ENCODE results near the gene ST3GAL6.

ST3GAL6 gene

DNA sequence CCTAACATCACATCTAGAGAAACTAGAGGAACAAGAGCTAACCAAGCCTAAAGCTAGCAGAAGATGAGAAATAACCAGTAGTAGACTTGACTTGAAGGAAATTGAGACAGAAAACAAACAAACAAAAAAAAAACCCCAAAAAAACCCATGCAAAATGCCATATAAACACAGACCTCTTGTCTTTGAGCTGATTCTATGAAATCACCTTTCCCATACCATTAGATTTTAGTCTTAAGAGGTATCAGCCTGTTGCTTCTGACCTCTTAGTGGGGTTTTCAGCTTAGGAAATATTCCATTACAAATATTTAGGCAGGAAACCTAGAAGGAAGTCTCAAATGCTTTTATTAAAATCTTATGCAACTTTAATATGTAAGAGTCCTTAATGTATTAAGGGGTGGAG lies 23.9 kb upstream of the ST3GAL6 start:
- DNase-seq, result no peak

DNA sequence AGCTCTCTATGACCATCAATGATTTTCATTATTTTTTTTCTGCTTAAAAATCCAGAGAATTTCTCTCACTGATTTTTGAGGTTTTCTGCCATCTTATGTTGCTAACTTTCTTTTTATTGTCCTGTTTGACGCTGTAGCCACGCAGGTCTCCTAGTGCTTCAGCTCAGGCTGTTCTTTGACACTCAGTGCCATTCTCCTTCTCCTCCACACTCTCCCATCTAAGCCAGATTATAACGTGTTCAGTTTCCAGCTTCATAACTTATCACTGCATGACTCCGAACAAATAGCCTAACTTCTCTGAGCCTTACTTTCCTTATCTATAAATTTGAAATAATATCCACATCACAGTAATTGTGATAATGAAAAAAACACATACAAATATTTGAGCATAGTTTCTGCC lies 22.8 kb upstream of the ST3GAL6 start:
- no peak for DNase-seq

DNA sequence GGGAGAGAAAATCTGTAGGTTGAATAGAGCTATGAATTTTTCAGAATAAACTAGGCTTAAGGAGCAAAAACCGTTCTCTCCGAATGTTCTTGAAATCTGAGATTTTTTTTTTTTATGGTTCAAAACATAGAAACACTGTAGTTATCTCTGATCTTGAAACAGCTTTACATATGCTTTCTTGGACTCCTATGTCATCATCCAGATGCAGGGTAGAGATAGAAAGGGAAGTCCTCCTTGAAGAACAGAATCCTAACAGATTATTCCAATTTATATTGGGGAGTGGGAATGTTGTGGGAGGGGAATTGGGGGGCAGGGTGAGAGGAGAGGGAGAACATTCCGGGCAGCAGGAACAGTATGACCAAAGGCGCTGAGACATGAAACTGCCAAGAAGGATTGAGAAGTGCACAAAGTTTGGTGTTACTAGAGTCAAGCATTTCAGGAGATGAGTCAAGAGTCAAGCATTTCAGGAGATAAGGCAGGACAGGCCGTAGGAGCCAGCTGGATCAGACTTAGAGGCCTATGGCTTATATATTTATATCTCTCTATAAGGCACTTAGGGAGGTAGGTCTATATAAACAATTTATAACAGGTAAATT lies 21.9 kb upstream of the ST3GAL6 start:
- DNase-seq, result no peak

DNA sequence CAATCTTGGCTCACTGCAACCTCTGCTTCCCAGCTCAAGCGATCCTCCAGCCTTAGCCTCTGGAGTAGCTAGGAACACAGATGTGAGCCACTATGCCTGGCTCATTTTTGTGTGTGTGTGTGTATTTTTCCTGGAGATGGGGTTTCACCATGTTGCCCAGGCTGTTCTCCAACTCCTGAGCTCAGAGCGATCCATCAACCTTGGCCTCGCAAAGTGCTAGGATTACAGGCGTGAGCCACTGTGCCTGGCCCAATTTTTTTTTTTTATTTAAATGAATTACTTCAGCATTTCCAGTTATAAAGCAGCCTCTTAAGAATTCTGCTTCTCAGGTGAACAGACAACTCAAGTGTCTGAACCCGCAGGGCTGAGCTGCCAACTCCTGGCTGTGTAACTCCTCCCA lies 20.1 kb upstream of the ST3GAL6 start:
- DNase-seq, result no peak

DNA sequence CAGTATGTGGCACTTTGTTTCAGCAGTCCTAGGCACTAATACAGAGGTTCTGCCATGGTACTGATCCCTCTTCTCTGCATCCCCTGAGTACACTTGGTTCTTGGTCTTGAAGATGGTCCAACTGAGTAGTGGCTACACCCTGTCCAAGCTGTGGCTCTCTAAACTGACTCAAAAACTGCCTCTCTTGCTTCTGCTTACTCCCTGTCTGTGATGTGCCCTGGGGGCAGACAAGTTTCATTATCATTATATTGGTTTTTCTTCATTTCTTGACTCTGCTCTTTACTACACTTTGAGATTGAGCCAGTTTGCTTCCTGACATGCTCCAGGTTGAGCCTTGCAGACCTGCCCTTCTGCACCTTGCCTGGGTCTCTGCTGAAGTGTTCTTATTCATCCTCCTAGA lies 18.9 kb upstream of the ST3GAL6 start:
- no peak for DNase-seq

DNA sequence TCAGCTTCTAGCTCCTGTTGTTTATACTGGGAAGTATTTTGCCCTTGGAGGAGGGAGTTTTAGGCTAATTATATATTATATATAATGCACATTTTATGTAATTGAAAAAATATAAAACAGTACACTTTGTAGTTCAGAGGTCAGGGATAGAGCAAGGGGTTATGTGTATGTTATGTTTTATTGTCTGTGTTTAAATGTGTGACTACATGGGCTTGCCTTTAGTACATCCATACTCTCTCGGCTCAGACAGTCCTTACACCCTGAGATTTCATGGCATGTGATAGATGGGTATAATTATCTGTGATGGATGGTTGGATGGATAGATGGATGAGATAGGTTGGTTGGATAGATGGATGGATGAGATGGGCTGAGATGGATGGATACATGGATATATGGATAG lies 17.4 kb upstream of the ST3GAL6 start:
- DNase-seq, result no peak

DNA sequence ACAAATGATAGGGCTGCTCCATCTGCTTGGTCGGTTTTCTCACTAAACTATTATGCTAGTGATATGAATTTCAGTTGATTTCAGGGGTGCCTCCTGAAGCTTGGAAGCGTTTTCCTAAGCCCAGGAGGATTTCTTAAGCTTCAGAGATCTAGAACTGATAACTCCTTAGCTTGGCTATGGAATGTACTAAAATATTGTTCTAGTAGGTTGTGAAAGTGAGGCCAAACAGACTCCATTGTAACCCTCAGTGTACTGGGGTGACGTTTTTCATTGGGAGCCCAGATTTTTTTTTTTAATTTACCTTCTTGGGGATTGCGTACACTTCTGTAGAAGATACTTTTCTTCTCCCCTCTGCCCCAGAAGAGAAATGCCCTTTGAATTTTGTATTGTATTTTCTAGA lies 17.0 kb upstream of the ST3GAL6 start:
- no peak for DNase-seq

DNA sequence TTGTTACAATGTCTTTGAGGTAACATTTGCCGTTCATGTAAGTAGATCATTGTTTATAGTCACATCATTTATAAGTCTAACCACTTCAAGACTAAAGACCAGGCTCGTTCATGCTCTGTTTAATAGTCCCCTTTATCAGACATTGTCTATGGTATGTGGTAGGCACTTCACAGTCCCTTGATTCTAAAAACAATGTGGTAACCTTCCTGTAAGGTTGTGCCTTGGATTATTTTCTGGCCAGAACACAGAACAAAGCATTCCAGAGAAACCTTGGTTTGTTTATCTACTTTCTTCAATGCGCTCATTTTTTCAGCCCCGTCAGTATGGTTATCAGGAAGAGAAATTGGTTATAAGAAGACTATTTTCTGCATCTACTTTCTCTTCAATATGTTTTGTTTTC lies 16.3 kb upstream of the ST3GAL6 start:
- DNase-seq, result no peak

DNA sequence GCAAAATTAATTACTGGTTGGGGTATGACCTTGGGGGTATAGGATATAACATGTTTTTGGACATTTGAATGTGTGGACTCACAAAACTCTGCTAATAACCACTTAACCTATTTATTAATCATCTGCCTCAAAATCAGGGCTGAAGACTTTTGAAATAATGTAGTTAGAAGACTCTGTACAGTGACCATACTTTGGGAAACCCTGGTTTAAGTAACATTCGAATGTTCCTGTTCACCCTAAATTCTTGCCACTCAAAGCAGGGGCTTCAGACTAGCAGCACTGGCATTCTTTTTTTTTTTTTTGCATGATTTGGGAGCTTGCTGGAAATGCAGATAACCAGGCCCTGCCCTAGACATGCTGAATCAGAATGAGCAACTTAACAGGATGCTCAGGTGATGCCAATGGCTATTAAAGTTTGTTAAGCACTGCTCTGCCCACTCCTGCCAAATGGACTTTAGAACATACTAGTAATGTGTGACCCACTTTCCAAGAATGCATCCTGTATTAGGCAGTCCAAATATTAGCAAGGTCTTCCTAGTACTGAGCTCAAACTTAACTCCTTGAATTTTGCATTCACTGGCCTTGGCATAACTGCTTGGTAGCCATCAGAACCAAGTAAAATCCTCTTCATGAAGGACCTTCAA lies 12.7 kb upstream of the ST3GAL6 start:
- no peak for DNase-seq

DNA sequence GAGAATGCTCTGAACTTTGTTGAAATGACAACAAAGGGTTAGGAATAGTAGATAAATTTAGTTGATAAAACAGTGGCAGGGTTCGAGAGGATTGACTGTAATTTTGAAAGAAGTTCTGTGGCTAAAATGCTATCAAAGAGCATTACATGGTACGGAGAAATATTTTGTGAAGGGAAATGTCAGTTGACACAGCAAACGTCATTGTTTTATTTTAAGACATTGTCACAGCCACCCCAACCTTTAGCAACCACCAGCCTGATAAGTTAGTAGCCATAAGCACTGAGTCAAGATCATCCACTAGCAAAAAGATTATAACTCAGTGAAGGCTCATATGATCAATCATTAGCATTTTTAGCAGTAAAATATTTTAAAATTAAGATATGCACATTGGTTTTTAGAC lies 8.7 kb upstream of the ST3GAL6 start:
- DNase-seq, result no peak

DNA sequence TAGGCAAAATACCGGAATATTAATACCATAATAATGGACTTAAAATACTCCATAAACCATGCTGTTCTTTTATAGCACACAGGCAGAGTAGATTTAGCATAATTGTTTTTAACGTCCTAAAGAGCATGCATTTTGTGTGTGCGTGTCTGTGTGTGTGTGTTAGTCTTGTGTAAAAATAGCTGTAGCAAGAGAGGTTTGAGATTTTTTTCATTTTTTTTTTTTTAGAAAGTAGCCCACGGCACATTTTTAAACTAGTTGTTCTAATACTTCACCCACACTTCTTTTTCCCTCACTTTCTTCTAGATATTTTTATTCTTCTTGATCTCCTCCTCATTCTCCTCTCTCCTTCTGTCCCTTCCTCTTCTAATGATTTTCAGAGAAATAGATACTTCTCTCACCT lies 7.5 kb upstream of the ST3GAL6 start:
- no peak for DNase-seq

DNA sequence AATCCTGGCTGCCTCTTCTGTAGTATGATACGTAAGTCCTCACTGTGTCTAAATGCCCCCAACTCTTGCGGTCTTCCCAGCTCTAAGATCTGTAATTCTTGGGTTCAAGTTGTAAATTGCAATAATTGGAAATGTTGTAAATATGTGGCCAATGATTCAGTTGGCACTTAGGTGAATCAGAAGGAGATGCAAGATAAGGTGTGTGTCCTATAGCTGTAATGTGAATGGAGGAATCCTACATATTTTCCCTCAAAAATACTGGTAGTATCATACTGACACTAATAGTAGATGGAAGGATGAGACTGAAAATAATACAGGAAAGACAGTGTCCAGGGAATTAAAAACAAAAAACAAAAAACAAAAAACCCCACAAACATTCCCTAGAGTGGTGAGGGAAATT lies 3.5 kb upstream of the ST3GAL6 start:
- no peak for DNase-seq

DNA sequence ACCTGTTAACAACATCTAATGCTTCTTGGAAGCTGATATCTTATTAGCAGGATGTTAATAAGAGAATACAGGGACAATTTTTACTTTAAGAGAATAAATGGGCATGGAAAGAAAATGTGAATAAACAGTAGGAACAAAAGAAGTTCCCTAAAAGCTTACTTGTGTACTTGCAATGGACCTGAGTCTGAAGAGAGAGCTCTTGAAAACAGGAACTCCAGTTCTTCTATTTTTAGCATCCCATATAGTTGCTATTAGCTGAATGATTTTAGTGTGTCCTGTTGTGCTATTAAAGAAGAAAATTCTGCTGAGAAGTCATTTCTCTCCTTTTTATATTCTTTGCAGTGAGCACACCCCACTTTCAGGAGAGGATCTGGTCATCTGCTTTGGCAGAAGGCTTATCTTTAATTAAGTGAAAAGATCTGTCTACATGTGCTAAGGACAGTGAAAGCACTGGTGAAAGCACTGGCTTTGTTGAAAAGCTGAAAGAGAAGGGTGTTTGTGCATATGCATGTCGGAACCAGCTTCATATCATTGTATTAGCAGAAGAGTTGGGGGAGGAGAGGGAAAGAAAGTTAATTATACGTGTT lies 1.4 kb upstream of the ST3GAL6 start:
- DNase-seq, result no peak

DNA sequence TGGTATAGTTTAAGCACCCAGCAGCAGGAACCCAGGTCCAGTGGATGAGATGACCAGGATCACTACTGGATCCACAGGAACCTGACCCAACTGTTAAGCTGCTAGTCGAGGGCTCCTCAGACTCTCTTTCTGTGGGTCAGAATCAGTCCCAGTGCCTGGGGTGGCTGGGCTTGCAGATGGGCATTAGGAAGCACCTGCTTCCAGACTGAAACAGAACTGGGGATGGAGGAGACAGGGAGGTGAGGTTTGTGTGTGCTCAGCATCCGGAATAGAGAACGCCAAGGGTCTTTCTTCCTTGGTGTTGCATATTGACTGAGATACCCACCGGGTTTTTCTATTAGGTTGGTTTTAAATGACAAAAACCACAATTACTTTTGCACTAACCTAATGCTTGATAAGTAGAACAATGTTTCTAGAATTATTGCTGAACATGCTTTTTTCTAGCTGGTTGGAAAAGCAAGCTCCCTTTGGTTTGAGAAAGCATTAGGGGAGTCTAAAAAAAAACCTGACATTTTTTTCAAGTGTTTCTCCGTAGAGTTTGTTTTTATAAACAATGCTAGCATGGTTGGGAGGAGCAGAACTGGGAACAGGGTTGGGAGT lies 779 bp downstream of the ST3GAL6 start:
- DNase-seq, result no peak

DNA sequence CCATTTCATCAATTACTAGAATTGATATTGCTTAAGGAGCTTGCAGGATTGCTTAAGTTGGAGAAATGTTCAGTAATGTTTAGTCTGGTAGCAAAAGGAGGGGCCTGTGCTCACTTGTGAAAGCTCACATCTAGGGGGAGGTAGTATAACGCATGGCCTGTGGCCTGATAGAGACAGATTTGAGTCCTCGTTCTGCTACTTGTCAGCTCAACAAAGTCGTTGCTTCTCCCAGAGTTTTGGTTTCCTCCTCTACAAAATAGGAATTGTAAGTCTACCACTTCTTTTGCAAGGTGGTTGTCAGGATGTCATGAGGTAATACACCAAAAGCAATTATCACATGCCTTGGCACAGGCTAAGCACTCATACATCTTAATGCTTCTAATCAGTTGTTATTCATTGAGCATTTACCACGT lies 1.3 kb downstream of the ST3GAL6 start:
- no peak for DNase-seq

DNA sequence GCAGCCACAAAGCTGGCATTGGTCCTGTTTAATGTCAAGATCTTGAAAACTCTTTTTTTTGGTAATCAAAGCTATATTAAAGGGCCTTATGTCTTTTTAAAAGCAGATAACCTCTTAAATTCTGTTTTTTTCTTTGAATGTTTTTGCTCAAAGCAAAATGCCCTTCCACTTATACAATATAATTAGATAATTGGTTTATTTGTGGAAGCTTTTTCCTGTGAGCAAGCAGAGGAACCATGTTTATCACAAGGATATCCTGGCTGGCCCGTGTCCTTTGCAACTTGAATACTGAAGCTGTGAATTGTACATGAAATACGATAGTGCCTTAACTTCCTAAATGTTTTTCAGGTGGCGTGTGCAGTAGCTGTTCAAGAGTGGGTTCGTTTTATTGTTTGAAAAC lies 2.6 kb downstream of the ST3GAL6 start:
- DNase-seq, result no peak

DNA sequence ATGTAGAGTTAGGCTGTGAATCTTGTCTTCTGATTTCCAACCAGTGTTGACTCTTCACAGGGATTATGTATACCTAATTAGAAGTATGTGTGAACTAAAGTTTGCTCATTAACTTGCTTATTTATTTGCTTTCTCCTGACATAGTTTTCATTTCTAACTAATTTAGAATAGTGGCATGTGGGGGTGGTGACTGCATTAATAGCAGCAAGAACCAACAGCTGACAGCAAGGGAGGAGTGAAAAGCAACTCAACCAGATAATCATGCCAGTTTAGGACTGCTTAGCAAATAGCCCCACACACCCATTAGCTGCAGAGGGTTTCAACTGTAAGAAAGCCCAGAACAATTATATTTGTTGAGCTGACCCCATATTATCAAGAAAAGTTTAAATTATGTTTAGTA lies 3.8 kb downstream of the ST3GAL6 start:
- DNase-seq, result no peak

DNA sequence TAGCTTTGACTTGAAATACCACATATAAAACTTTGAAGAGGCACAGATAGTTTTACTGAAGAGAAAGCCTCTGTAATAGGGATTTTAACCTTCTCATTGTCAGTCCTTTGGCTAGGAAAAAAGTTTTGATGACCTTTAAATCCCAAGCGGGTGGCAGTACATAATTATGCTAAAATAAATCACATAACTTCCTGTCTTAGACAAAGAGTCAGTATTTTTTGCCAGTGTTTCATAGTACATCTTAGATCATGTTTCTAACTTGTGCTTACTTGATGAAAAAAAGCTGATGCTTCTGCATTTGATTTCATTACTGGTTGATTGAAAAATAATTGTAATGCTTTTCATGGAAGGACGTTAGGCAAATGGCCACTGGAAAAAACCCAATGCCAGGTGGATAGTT lies 5.8 kb downstream of the ST3GAL6 start:
- DNase-seq, result no peak

DNA sequence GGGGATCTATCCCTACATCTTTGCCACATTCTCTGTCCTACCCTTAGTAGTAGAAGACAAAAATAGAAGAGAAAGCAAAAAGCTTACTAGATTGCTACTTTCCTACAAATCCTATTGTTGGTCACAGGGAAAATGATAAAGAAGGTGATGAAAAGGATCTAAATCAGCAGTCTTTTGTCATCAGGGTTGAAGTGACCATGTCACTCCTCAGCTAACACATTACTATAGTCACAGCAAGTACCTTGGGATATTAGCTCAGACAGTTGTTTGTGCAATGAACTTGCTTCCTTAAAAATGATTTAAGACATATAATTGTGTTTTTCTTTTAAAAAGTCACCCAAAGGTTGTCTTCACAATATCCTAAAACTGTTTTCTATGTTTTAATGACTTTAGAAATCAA lies 6.3 kb downstream of the ST3GAL6 start:
- no peak for DNase-seq

DNA sequence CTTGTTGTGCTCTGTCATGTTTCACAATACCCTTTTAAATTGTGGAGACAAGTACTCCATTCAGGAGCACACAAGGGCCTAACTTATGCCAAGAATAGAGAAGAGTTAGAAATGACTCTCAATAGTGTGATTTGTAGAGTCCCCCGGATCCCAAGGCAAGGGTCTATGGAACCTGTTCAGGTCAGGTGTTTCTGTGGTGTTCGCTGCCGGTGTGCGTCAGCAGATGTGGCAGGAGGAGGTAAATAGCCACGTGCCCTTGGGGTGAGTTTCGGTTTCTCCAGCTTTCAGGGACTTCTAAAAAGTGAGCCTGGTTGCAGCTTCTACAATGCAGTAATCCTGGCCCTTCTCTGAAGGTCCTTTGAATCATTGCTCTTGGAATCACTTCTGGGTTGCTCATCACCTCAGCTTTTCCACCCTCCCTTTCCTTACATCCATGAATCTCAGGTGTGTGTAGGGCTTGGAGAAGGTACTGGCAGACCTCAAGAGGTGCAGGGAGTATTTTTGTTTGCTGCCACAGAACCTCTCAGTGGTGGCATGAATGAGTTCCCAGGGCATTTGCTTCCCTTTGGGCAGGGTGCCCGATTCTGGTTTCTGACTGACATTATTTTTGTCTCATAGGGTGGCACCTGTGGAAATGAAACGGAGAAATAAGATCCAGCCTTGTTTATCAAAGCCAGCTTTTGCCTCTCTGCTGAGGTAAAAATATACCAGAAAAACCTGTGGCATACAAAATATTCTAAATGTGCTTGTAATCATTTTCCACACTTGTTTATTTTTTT lies 7.3 kb downstream of the ST3GAL6 start:
- peak in 24 of 56 donors; percentile 16 to 59 (median 31) for DNase-seq

DNA sequence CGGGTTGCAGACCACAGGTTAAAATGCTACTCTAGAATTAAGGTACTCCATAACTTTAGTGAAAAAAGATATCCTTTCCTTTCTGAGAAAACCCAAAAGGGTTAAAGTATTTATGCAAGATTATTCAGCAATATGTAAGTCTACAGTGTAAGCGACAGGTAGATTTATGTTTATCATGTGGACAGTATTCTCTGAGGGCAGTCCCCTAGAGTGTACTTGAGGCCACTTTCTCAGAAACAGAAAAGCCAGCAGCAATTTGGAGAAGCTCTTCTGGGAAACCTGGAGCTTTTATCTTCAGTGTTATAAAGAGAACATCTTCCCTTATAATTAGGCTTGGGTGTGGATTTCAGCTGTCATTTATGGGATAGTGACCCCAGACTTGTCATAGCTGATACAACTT lies 8.9 kb downstream of the ST3GAL6 start:
- no peak for DNase-seq

DNA sequence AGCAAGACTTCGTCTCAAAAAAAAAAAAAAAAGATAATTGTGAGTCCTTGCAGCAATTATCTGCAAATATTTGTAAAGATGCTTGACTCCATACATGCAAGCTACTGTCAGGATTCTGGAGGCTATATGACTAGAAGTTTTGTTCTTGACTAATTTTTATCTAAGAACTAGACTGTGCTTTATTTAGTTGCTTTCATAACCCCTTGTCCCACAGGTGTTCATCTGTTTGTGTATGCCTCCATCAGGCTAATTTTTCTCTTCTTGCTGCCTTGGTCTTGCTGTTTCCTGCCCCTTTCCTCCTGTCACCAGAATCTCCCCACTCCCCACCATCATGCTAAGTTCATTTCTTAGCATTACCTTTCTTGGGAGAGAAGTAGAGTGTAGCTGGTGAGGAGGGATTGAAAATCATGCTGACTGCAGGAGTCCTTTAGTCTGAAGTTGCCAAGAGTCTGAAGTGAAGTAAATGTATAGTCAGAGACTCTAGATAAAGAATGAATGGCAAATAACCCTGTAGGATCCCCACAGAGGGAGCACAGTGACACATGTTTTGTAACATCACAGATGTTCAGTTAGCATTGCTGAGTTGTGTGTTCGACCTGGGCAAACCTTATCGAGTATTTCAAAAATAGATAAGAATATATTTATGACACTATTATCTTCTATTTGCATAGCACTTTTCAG lies 12.5 kb downstream of the ST3GAL6 start:
- DNase-seq, result no peak
